Neural cell (in vitro differentiated cells): Measurements from ENCODE around the gene ILF2. TPM values are rescaled to one million over a fixed set of nuclear protein-coding genes. Genes with fewer than 3 reads are reported as not detected.

Experiments
- H2AFZ ChIP-seq: fragments of 200-600, 300-800 bp; sonication (generic), shearing (Covaris generic); 2 replicates; pipeline ENCODE4 v1.6.0; 2014; ENCODE audit warnings: low read depth, mild to moderate bottlenecking, antibody characterized with exemption, low read length, moderate library complexity
- H3F3A ChIP-seq: fragments of 200-600 bp; shearing (Covaris generic); 2 replicates; pipeline ENCODE4 v1.6.1; 2016; ENCODE audit warnings: mild to moderate bottlenecking, moderate library complexity, mixed read lengths, antibody characterized with exemption, low read length; ENCODE audit not compliant: insufficient read depth, poor library complexity, severe bottlenecking
- H3K27ac ChIP-seq: fragments of 200-600, 300-800 bp; sonication (generic), shearing (Covaris generic); 2 replicates; pipeline ENCODE4 v1.5.1; 2014; ENCODE audit warnings: mild to moderate bottlenecking, low read length, moderate library complexity
- H3K27me3 ChIP-seq: fragments of 300-800, 200-600 bp; sonication (generic), shearing (Covaris generic); 2 replicates; pipeline ENCODE4 v1.6.0; 2014; ENCODE audit warnings: mild to moderate bottlenecking, low read depth, low read length, moderate library complexity; ENCODE audit not compliant: insufficient read depth
- H3K36me3 ChIP-seq: fragments of 300-800, 200-600 bp; sonication (generic), shearing (Covaris generic); 2 replicates; pipeline ENCODE4 v1.5.1; 2014; ENCODE audit warnings: mild to moderate bottlenecking, antibody characterized with exemption, low read length, moderate library complexity; ENCODE audit not compliant: insufficient read depth
- H3K4me2 ChIP-seq: fragments of 300-800, 200-600 bp; sonication (generic), shearing (Covaris generic); 2 replicates; pipeline ENCODE4 v1.6.0; 2014; ENCODE audit warnings: mild to moderate bottlenecking, low read length
- H3K4me3 ChIP-seq: fragments of 300-800, 200-600 bp; sonication (generic), shearing (Covaris generic); 2 replicates; pipeline ENCODE4 v1.5.1; 2014; ENCODE audit warnings: mild to moderate bottlenecking, low read length, moderate library complexity
- H3K79me2 ChIP-seq: fragments of 200-600 bp; shearing (Covaris generic); replicated peaks from 2 replicates; pipeline ENCODE4 v1.6.0; 2014; ENCODE audit warnings: mild to moderate bottlenecking, low read length, moderate library complexity; ENCODE audit not compliant: insufficient read depth
- H3K9ac ChIP-seq: fragments of 300-800, 200-600 bp; sonication (generic), shearing (Covaris generic); 2 replicates; pipeline ENCODE4 v1.6.1; 2016; ENCODE audit warnings: mild to moderate bottlenecking, low read length, mixed read lengths
- H3K9me2 ChIP-seq: fragments of 200-600 bp; shearing (Covaris generic); 2 replicates; pipeline ENCODE4 v1.6.1; 2016; ENCODE audit warnings: mild to moderate bottlenecking, low read length, mixed read lengths; ENCODE audit not compliant: insufficient read depth
- H3K9me3 ChIP-seq: fragments of 200-600, 300-800 bp; sonication (generic), shearing (Covaris generic); 2 replicates; pipeline ENCODE4 v1.6.1; 2016; ENCODE audit warnings: mild to moderate bottlenecking, mixed run types, low read length, moderate library complexity, mixed read lengths
- H4K20me1 ChIP-seq: fragments of 200-600 bp; shearing (Covaris generic); 2 replicates; pipeline ENCODE4 v1.6.1; 2016; ENCODE audit warnings: mild to moderate bottlenecking, mixed run types; ENCODE audit not compliant: insufficient read depth
- EZH2 ChIP-seq: fragments of 200-600, 300-800 bp; shearing (Covaris generic), sonication (generic); IDR thresholded peaks from 2 replicates; pipeline ENCODE4 v1.6.1; 2014; ENCODE audit warnings: antibody characterized with exemption, low read length, borderline replicate concordance, mild to moderate bottlenecking; ENCODE audit not compliant: insufficient read depth, poor library complexity, severe bottlenecking
- MXI1 ChIP-seq: fragments of 450-650 bp; conservative IDR thresholded peaks from 2 replicates; pipeline ENCODE4 v1.6.1; 2014; ENCODE audit warnings: antibody characterized with exemption, mild to moderate bottlenecking; ENCODE audit not compliant: poor library complexity, severe bottlenecking
- POLR2AphosphoS5 ChIP-seq: IDR thresholded peaks from 2 replicates; pipeline ENCODE4 v1.6.1; 2012
- RAD21 ChIP-seq: fragments of 450-650 bp; conservative IDR thresholded peaks from 2 replicates; pipeline ENCODE4 v1.6.1; 2014; ENCODE audit warnings: antibody characterized with exemption, mild to moderate bottlenecking, moderate library complexity
- SMC3 ChIP-seq: fragments of 450-650 bp; conservative IDR thresholded peaks from 2 replicates; pipeline ENCODE4 v1.6.1; 2014; ENCODE audit warnings: antibody characterized with exemption, mild to moderate bottlenecking, moderate library complexity; ENCODE audit not compliant: poor library complexity
- TAF1 ChIP-seq: IDR thresholded peaks from 2 replicates; pipeline ENCODE4 v1.6.1; 2012; ENCODE audit warnings: low read depth
- polyA plus RNA-seq: library from polyadenylated mRNA; depleted of rRNA; stranded (reverse); fragments of >200 nt; gene quantifications from 2 replicates; pipeline ENCODE4 v1.2.3, GENCODE V29; 2014
- TF ChIP-seq, protein P1 (sequence below): fragments of 450-650 bp; IDR thresholded peaks from 2 replicates; pipeline ENCODE4 v1.5.1; 2014; ENCODE audit warnings: antibody characterized with exemption, mild to moderate bottlenecking, moderate library complexity; ENCODE audit not compliant: poor library complexity, severe bottlenecking
- TF ChIP-seq, protein P2 (sequence below): IDR thresholded peaks from 2 replicates; pipeline ENCODE4 v1.6.1; 2012; ENCODE audit warnings: borderline replicate concordance

ILF2 gene
- polyA plus RNA-seq, 1 donor from 2014 or later: 410 TPM

DNA sequence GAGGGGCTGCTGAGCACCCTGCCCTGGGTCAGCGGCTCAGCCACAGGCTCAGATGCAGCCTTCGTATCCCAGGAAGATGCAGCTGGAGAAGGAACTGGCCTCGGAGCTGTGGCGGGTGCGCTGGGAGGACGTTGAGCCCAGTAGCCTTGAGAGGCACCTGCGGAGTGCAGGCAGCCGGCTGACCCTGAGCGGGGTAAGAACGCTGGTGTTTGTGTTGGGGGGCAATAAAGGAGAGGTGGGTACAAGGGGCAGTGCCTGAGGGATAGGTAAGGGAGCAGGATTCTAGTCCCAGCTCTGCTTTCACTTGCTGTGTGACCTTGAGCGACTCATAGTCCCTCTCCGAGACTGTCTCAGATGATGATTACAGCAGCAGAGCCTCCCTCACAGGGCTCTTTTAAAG is 14.1 kb upstream of the ILF2 start:
- Histone ChIP-seq H3K4me2 (no peak overlapping the region), H3K9me3 (no peaks in the 10 kb centered on the region), H3K36me3 (no peaks in the 10 kb centered on the region), H3K79me2 (no peaks in the 10 kb centered on the region), H3K27ac (no peak overlapping the region), H3K4me3 (no peak overlapping the region), H3K27me3 (peaks cover 22% of the 10 kb centered on the region), H3K9me2 (no peaks in the 10 kb centered on the region), H3K9ac (no peak overlapping the region), H4K20me1 (no peaks in the 10 kb centered on the region), H2AFZ (no peak overlapping the region), H3F3A (no peaks in the 10 kb centered on the region)
- no peak for TF ChIP-seq POLR2AphosphoS5

DNA sequence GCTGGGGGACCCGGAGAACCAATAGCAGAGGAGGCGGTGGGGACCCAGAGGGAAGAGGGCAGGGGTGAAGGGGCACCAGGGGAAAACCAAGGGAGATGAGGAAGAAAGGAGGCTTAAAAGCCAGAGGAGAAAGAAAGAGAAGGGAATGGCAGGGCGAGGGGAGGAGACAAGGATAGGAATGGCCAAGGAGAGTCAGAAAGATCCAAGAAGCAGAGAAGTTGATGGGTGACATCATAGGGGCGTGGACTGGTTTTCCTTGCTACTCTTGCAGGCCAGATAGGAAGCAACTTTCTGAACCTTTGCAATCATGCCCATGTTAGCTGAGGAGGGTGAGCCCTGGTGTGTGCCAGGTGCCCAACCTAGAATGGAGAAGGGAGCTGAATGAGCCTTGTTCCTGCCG is 13.1 kb upstream of the ILF2 start:
- Histone ChIP-seq H3K79me2 (no peaks in the 10 kb centered on the region), H4K20me1 (no peaks in the 10 kb centered on the region), H3K27ac (no peak overlapping the region), H3F3A (no peaks in the 10 kb centered on the region), H3K36me3 (no peaks in the 10 kb centered on the region), H3K9me2 (no peaks in the 10 kb centered on the region), H3K4me3 (no peak overlapping the region), H3K9me3 (no peaks in the 10 kb centered on the region), H3K9ac (no peak overlapping the region), H2AFZ (no peak overlapping the region), H3K27me3 (peaks cover 32% of the 10 kb centered on the region), H3K4me2 (no peak overlapping the region)
- TF ChIP-seq, protein P1, sequence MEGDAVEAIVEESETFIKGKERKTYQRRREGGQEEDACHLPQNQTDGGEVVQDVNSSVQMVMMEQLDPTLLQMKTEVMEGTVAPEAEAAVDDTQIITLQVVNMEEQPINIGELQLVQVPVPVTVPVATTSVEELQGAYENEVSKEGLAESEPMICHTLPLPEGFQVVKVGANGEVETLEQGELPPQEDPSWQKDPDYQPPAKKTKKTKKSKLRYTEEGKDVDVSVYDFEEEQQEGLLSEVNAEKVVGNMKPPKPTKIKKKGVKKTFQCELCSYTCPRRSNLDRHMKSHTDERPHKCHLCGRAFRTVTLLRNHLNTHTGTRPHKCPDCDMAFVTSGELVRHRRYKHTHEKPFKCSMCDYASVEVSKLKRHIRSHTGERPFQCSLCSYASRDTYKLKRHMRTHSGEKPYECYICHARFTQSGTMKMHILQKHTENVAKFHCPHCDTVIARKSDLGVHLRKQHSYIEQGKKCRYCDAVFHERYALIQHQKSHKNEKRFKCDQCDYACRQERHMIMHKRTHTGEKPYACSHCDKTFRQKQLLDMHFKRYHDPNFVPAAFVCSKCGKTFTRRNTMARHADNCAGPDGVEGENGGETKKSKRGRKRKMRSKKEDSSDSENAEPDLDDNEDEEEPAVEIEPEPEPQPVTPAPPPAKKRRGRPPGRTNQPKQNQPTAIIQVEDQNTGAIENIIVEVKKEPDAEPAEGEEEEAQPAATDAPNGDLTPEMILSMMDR: no peak
- TF ChIP-seq RAD21 (no peak), TAF1 (no peak), POLR2AphosphoS5 (no peak), MXI1 (no peak), SMC3 (no peak)
- TF ChIP-seq, protein P2, sequence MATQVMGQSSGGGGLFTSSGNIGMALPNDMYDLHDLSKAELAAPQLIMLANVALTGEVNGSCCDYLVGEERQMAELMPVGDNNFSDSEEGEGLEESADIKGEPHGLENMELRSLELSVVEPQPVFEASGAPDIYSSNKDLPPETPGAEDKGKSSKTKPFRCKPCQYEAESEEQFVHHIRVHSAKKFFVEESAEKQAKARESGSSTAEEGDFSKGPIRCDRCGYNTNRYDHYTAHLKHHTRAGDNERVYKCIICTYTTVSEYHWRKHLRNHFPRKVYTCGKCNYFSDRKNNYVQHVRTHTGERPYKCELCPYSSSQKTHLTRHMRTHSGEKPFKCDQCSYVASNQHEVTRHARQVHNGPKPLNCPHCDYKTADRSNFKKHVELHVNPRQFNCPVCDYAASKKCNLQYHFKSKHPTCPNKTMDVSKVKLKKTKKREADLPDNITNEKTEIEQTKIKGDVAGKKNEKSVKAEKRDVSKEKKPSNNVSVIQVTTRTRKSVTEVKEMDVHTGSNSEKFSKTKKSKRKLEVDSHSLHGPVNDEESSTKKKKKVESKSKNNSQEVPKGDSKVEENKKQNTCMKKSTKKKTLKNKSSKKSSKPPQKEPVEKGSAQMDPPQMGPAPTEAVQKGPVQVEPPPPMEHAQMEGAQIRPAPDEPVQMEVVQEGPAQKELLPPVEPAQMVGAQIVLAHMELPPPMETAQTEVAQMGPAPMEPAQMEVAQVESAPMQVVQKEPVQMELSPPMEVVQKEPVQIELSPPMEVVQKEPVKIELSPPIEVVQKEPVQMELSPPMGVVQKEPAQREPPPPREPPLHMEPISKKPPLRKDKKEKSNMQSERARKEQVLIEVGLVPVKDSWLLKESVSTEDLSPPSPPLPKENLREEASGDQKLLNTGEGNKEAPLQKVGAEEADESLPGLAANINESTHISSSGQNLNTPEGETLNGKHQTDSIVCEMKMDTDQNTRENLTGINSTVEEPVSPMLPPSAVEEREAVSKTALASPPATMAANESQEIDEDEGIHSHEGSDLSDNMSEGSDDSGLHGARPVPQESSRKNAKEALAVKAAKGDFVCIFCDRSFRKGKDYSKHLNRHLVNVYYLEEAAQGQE: no peak

DNA sequence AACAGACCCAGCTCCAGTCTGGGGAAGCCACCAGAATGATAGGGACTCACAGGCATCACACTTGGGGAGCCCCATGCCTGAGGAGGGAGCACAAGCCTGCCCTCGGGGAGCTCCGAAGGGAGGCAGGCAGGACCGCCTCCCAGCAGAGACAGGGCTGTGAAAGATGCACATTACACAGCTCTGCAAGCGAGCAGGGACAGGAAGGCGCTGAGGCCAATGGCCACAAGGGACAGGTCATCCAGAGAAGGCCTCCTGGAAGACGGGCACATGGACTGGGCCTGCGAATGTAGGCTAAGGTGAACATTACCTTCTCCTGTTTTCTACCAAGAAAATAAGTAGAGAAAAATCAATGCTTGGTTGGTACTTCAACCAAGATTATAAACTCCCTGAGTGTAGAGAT is 11.9 kb upstream of the ILF2 start:
- no peak overlapping the region for H3K9ac ChIP-seq
- no peaks in the 10 kb centered on the region for H3K9me2 ChIP-seq
- TF ChIP-seq, protein P1: no peak
- TF ChIP-seq EZH2 (no peak), POLR2AphosphoS5 (no peak), MXI1 (no peak), RAD21 (no peak), TAF1 (no peak)
- TF ChIP-seq, protein P2: no peak
- no peaks in the 10 kb centered on the region for H3K9me3 ChIP-seq
- H3K4me3 ChIP-seq: no peak overlapping the region
- peaks cover 43% of the 10 kb centered on the region for H3K27me3 ChIP-seq
- H3K4me2 ChIP-seq: no peak overlapping the region
- H3K27ac ChIP-seq: no peak overlapping the region
- no peaks in the 10 kb centered on the region for H4K20me1 ChIP-seq
- H3K36me3 ChIP-seq: no peaks in the 10 kb centered on the region
- H3K79me2 ChIP-seq: no peaks in the 10 kb centered on the region
- H2AFZ ChIP-seq: no peak overlapping the region
- H3F3A ChIP-seq: no peaks in the 10 kb centered on the region
